ENCODE data around the gene ZC3H12A.

The ZC3H12A gene

GRCh38 chr1:37439349-37439995 is 34.9 kb upstream of the ZC3H12A start:
- H3K4me3 ChIP-seq (ENCODE audit: low read depth, low read length), result no peak overlapping the region
- H3K9me3 ChIP-seq (ENCODE audit: control insufficient read depth, insufficient read depth, low read depth, low read length), result no peaks in the 10 kb centered on the region
- H3K4me1 ChIP-seq (ENCODE audit: control insufficient read depth, insufficient read depth, low read length), result no peaks in the 10 kb centered on the region
- POLR2A ChIA-PET, result no interaction called here
- TF ChIP-seq ZNF266 (tag by site-specific recombination; IDR thresholded peaks at IDR 0.05; ENCODE audit: low read depth) (peak; percentile 59; the same call in 1 of the 2 replicates), KLF8 (tag by site-specific recombination; IDR thresholded peaks at IDR 0.05) (no peak), REPIN1 (tag by site-specific recombination; IDR thresholded peaks at IDR 0.05; ENCODE audit: low read depth) (no peak), ZNF416 (tag by site-specific recombination; IDR thresholded peaks at IDR 0.05) (no peak), ZNF398 (tag by site-specific recombination; IDR thresholded peaks at IDR 0.05) (no peak), SALL2 (tag by site-specific recombination; IDR thresholded peaks at IDR 0.05; ENCODE audit: borderline replicate concordance) (no peak), FEZF1 (tag by site-specific recombination; IDR thresholded peaks at IDR 0.05) (no peak), ZNF175 (tag by site-specific recombination; IDR thresholded peaks at IDR 0.05) (no peak)
- H3K27ac ChIP-seq (ENCODE audit: extremely low read depth, low read depth, low read length), result no peak overlapping the region
- CTCF ChIA-PET, result interaction anchor here (0.6 to 1.1 kb wide), 3 partner anchors 242 to 401 kb away, joined by 4 to 5 read pairs (median 4); no protein-coding TSS in a partner anchor
- H3K36me3 ChIP-seq (ENCODE audit: control insufficient read depth in 2 of 2, insufficient read depth in 1 of 2, low read length in 2 of 2), result no peaks in the 10 kb centered on the region

GRCh38 chr1:37441490-37441889 is 32.9 kb upstream of the ZC3H12A start:
- POLR2A ChIA-PET, result interaction anchor here (0.7 kb wide), 1 partner anchor 95 kb away, joined by 3 read pairs; no protein-coding TSS in a partner anchor

DNA sequence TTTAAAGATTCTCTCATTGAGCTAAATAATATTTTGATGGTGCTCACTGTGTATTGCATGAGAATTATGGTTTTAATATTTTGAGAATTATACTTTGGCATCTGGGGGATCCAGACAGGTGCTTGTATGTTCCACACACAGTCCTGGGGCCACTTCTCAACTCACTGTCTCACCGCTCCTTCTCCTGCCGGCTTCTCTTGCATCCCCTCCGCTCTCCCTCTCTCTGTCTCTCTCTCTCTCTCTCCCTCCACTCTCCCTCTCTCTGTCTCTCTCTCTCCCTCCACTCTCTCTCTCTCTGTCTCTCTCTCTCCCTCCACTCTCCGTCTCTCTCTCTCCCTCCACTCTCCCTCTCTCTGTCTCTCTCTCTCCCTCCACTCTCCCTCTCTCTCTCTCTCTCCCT is 32.2 kb upstream of the ZC3H12A start:
- Histone ChIP-seq H3K9me3 (ENCODE audit: control insufficient read depth, insufficient read depth, low read depth, low read length) (no peaks in the 10 kb centered on the region), H3K4me1 (ENCODE audit: control insufficient read depth, insufficient read depth, low read length) (no peaks in the 10 kb centered on the region), H3K27ac (ENCODE audit: extremely low read depth, low read depth, low read length) (no peak overlapping the region), H3K36me3 (ENCODE audit: control insufficient read depth in 2 of 2, insufficient read depth in 1 of 2, low read length in 2 of 2) (no peaks in the 10 kb centered on the region), H3K4me3 (ENCODE audit: low read depth, low read length) (no peak overlapping the region)
- ChIA-PET POLR2A (interaction anchor here (0.7 kb wide), 1 partner anchor 95 kb away, joined by 3 read pairs; no protein-coding TSS in a partner anchor), CTCF (interaction anchor here (0.8 kb wide), 1 partner anchor 14 kb away, joined by 3 read pairs; no protein-coding TSS in a partner anchor)
- no peak for TF ChIP-seq ZNF10 (tag by site-specific recombination; IDR thresholded peaks at IDR 0.05)
- no peak for TF ChIP-seq ZNF654 (tag by site-specific recombination; IDR thresholded peaks at IDR 0.05; ENCODE audit: low read depth)
- no peak for TF ChIP-seq ZBTB17 (tag by site-specific recombination; IDR thresholded peaks at IDR 0.05)
- TF ChIP-seq ZNF2 (tag by site-specific recombination; IDR thresholded peaks at IDR 0.05), result no peak
- peak; percentile 92; the same call in 1 of the 2 replicates for TF ChIP-seq ZNF596 (tag by site-specific recombination; IDR thresholded peaks at IDR 0.05)
- TF ChIP-seq ZNF398 (tag by site-specific recombination; IDR thresholded peaks at IDR 0.05), result peak; percentile 45; the same call in 1 of the 2 replicates
- peak; percentile 46; the same call in 1 of the 2 replicates for TF ChIP-seq ZBTB20 (tag by site-specific recombination; IDR thresholded peaks at IDR 0.05)
- no peak for TF ChIP-seq KLF1 (tag by site-specific recombination; IDR thresholded peaks at IDR 0.05)
- no peak for TF ChIP-seq ZNF202 (tag by site-specific recombination; IDR thresholded peaks at IDR 0.05; ENCODE audit: borderline replicate concordance)
- no peak for TF ChIP-seq GLI4 (tag by site-specific recombination; IDR thresholded peaks at IDR 0.05)

More at GRCh38 chr1:37441490-37441889, 32.9 kb upstream of the ZC3H12A start:
- CTCF ChIA-PET, result interaction anchor here (0.8 kb wide), 1 partner anchor 15 kb away, joined by 3 read pairs; no protein-coding TSS in a partner anchor
- Histone ChIP-seq H3K4me3 (ENCODE audit: low read depth, low read length) (no peak overlapping the region), H3K4me1 (ENCODE audit: control insufficient read depth, insufficient read depth, low read length) (no peaks in the 10 kb centered on the region), H3K27ac (ENCODE audit: extremely low read depth, low read depth, low read length) (no peak overlapping the region), H3K9me3 (ENCODE audit: control insufficient read depth, insufficient read depth, low read depth, low read length) (no peaks in the 10 kb centered on the region), H3K36me3 (ENCODE audit: control insufficient read depth in 2 of 2, insufficient read depth in 1 of 2, low read length in 2 of 2) (no peaks in the 10 kb centered on the region)
- TF ChIP-seq ZNF202 (tag by site-specific recombination; IDR thresholded peaks at IDR 0.05; ENCODE audit: borderline replicate concordance), result no peak
- TF ChIP-seq ZNF596 (tag by site-specific recombination; IDR thresholded peaks at IDR 0.05), result no peak
- TF ChIP-seq ZNF521 (tag by site-specific recombination; IDR thresholded peaks at IDR 0.05), result no peak
- TF ChIP-seq ZNF701 (tag by site-specific recombination; IDR thresholded peaks at IDR 0.05), result no peak
- TF ChIP-seq ZNF24 (tag by site-specific recombination; IDR thresholded peaks at IDR 0.05), result no peak
- no peak for TF ChIP-seq ZNF544 (tag by site-specific recombination; IDR thresholded peaks at IDR 0.05)
- no peak for TF ChIP-seq ZSCAN16 (tag by site-specific recombination; IDR thresholded peaks at IDR 0.05)
- no peak for TF ChIP-seq ZNF548 (tag by site-specific recombination; IDR thresholded peaks at IDR 0.05)
- TF ChIP-seq ZNF664 (tag by site-specific recombination; IDR thresholded peaks at IDR 0.05), result no peak
- no peak for TF ChIP-seq ZIC2 (tag by site-specific recombination; IDR thresholded peaks at IDR 0.05)
- TF ChIP-seq ZNF324 (tag by site-specific recombination; IDR thresholded peaks at IDR 0.05), result no peak
- TF ChIP-seq ZNF610 (tag by site-specific recombination; IDR thresholded peaks at IDR 0.05; ENCODE audit: borderline replicate concordance), result no peak
- TF ChIP-seq, protein P1, sequence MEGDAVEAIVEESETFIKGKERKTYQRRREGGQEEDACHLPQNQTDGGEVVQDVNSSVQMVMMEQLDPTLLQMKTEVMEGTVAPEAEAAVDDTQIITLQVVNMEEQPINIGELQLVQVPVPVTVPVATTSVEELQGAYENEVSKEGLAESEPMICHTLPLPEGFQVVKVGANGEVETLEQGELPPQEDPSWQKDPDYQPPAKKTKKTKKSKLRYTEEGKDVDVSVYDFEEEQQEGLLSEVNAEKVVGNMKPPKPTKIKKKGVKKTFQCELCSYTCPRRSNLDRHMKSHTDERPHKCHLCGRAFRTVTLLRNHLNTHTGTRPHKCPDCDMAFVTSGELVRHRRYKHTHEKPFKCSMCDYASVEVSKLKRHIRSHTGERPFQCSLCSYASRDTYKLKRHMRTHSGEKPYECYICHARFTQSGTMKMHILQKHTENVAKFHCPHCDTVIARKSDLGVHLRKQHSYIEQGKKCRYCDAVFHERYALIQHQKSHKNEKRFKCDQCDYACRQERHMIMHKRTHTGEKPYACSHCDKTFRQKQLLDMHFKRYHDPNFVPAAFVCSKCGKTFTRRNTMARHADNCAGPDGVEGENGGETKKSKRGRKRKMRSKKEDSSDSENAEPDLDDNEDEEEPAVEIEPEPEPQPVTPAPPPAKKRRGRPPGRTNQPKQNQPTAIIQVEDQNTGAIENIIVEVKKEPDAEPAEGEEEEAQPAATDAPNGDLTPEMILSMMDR (tag by site-specific recombination; IDR thresholded peaks at IDR 0.05), result no peak
